Endothelial cell of umbilical vein (primary cell): ENCODE measurements around the gene CIZ1. TPM values are rescaled to one million over a fixed set of nuclear protein-coding genes. Genes with fewer than 3 reads are reported as not detected.

Experiments used
- BruUV-seq: library from RNA; stranded (reverse); fragments of 400-500 nt; replicated peaks from 2 replicates; lab custom pipeline; 2021; lab: Mats Ljungman, UMichigan
- CTCF ChIA-PET: fragments of 300-600, 350-600 bp; sonication (Branson Sonifier 250); formaldehyde crosslinking; loops from one replicate; lab custom pipeline; 2021; ENCODE audit warnings: antibody characterized with exemption, inconsistent platforms; lab: Charles Lee
- POLR2A ChIA-PET: fragments of 300-600, 350-600 bp; sonication (Branson Sonifier 250); formaldehyde crosslinking; loops from one replicate; lab custom pipeline; 2021; ENCODE audit warnings: antibody characterized with exemption, inconsistent platforms; lab: Charles Lee
- DNase-seq: peaks from one replicate; pipeline ENCODE4 v3.0.0-alpha.2; 2011; ENCODE audit warnings: low read depth, low spot score
- FAIRE-seq: peaks from 2 replicates; lab custom pipeline; 2011; peaks lifted over from hg19 to GRCh38; lab: Jason Lieb, UNC
- H2AFZ ChIP-seq: 2 replicates; pipeline ENCODE4 v1.6.0; 2012; ENCODE audit warnings: low read depth, low read length, control low read depth, inconsistent platforms
- H3K27ac ChIP-seq: 2 replicates; pipeline ENCODE4 v1.5.1; 2011; ENCODE audit warnings: low read depth, mild to moderate bottlenecking, control low read depth, low read length, moderate library complexity; ENCODE audit not compliant: insufficient read depth
- H3K27me3 ChIP-seq, 2 experiments: 2 replicates each; pipeline versions ENCODE4 v1.6.0 to v1.6.1; 2011; ENCODE audit warnings: low read length in 2 of 2, mixed read lengths in 1 of 2; ENCODE audit not compliant: control insufficient read depth in 2 of 2, insufficient read depth in 2 of 2
- H3K36me3 ChIP-seq, 2 experiments: 2 replicates in 1 of 2; 3 replicates in 1 of 2; pipeline ENCODE4 v1.5.1; 2011; ENCODE audit warnings: low read length in 2 of 2, mild to moderate bottlenecking in 1 of 2, moderate library complexity in 1 of 2; ENCODE audit not compliant: control insufficient read depth in 2 of 2, insufficient read depth in 2 of 2; ENCODE audit errors: extremely low read depth in 1 of 2
- H3K4me1 ChIP-seq: 3 replicates; pipeline ENCODE4 v1.5.1; 2011; ENCODE audit warnings: mild to moderate bottlenecking, low read length; ENCODE audit not compliant: control insufficient read depth, insufficient read depth; ENCODE audit errors: extremely low read depth
- H3K4me2 ChIP-seq: 2 replicates; pipeline ENCODE4 v1.6.1; 2011; ENCODE audit warnings: low read length, control low read depth, mixed read lengths; ENCODE audit not compliant: insufficient read depth
- H3K4me3 ChIP-seq, 3 experiments: fragments of 200-600 bp in 1 of 3; sonication (generic), shearing (Covaris generic) in 1 of 3; replicated peaks in 1 of 3; 2 replicates each; pipeline ENCODE4 v1.5.1; 2011 to 2016; ENCODE audit warnings: control low read depth in 3 of 3, low read length in 3 of 3, mild to moderate bottlenecking in 2 of 3, inconsistent platforms in 1 of 3, low read depth in 1 of 3, moderate library complexity in 1 of 3; ENCODE audit not compliant: insufficient read depth in 1 of 3
- H3K79me2 ChIP-seq: 2 replicates; pipeline ENCODE4 v1.6.0; 2012; ENCODE audit warnings: low read length, inconsistent platforms; ENCODE audit not compliant: control insufficient read depth, insufficient read depth
- H3K9ac ChIP-seq: replicated peaks from 2 replicates; pipeline ENCODE3; 2011; ENCODE audit warnings: low read length, control low read depth; ENCODE audit not compliant: insufficient read depth; ENCODE audit errors: extremely low read depth
- H3K9me1 ChIP-seq: replicated peaks from 3 replicates; pipeline ENCODE4 v1.6.0; 2011; ENCODE audit warnings: mild to moderate bottlenecking, low read length; ENCODE audit not compliant: control insufficient read depth, insufficient read depth; ENCODE audit errors: extremely low read depth
- H3K9me3 ChIP-seq: replicated peaks from 2 replicates; pipeline ENCODE4 v1.5.1; 2012; ENCODE audit warnings: low read length, inconsistent platforms; ENCODE audit not compliant: control insufficient read depth, insufficient read depth
- H4K20me1 ChIP-seq: replicated peaks from 2 replicates; pipeline ENCODE3; 2011; ENCODE audit warnings: mild to moderate bottlenecking, low read length; ENCODE audit not compliant: control insufficient read depth, insufficient read depth; ENCODE audit errors: extremely low read depth
- CTCF ChIP-seq, 2 donors: IDR thresholded peaks; 1 replicate in 1 of 2; 2 replicates in 1 of 2; pipeline ENCODE4 v1.5.1; 2011; ENCODE audit warnings: low read length in 2 of 2, mild to moderate bottlenecking in 2 of 2, moderate library complexity in 2 of 2, control low read depth in 1 of 2, inconsistent platforms in 1 of 2, low read depth in 1 of 2; ENCODE audit not compliant: insufficient read depth in 1 of 2; ENCODE audit errors: extremely low read depth in 1 of 2
- EZH2 ChIP-seq: IDR thresholded peaks from 2 replicates; pipeline ENCODE4 v1.6.1; 2012; ENCODE audit warnings: borderline replicate concordance, low read depth, mild to moderate bottlenecking, moderate library complexity, low read length, inconsistent platforms; ENCODE audit not compliant: severe bottlenecking
- FOS ChIP-seq: IDR thresholded peaks from 2 replicates; pipeline ENCODE4 v1.6.1; 2011; ENCODE audit warnings: mild to moderate bottlenecking, low read length, moderate library complexity, borderline replicate concordance; ENCODE audit not compliant: insufficient read depth
- GATA2 ChIP-seq: IDR thresholded peaks from 2 replicates; pipeline ENCODE4 v1.7.0; 2011; ENCODE audit warnings: low read depth, mild to moderate bottlenecking, moderate library complexity, mixed read lengths, low read length; ENCODE audit not compliant: insufficient read length, insufficient read depth
- JUN ChIP-seq: IDR thresholded peaks from 2 replicates; pipeline ENCODE4 v1.6.1; 2011; ENCODE audit warnings: borderline replicate concordance, low read depth; ENCODE audit not compliant: insufficient read length, insufficient read depth
- MAX ChIP-seq: IDR thresholded peaks from 2 replicates; pipeline ENCODE4 v1.6.1; 2011; ENCODE audit not compliant: insufficient read depth, insufficient read length
- MYC ChIP-seq: IDR thresholded peaks from one replicate; pipeline ENCODE4 v1.6.1; 2011; ENCODE audit warnings: mild to moderate bottlenecking, low read depth, low read length
- POLR2A ChIP-seq: IDR thresholded peaks from 2 replicates; pipeline ENCODE4 v1.6.1; 2012; ENCODE audit warnings: low read depth, mild to moderate bottlenecking, control low read depth, low read length
- POLR2AphosphoS5 ChIP-seq: IDR thresholded peaks from 2 replicates; pipeline ENCODE4 v1.6.1; 2012; ENCODE audit warnings: low read depth, mild to moderate bottlenecking, control low read depth, low read length, moderate library complexity; ENCODE audit not compliant: insufficient read depth
- dilution Hi-C: fragments of 300-500 bp; cut with MboI; formaldehyde crosslinking; loops from one replicate; pipeline ENCODE4 v1.15.0; 2019; ENCODE audit warnings: low sequenced_read_pairs; ENCODE audit not compliant: extremely low pct_ligation_motif_present
- intact Hi-C: fragments of 100-400 bp; cut with micrococcal nuclease; formaldehyde crosslinking; loops from one replicate; pipeline ENCODE4 v1.10.0; 2022
- polyA plus RNA-seq, 4 experiments: library from polyadenylated mRNA; depleted of rRNA in 3 of 4; stranded (reverse) in 3 of 4; unstranded in 1 of 4; fragments of >200 nt; gene quantifications; 2 replicates each; pipeline versions ENCODE4 v1.2.1 to v1.2.3, GENCODE V29; 2011 to 2012; ENCODE audit warnings: missing spikeins in 1 of 4
- total RNA-seq: library from RNA; stranded (reverse); gene quantifications from 2 replicates; pipeline ENCODE4 v1.2.3, GENCODE V29; 2021

CIZ1 gene
- total and polyA plus RNA-seq, 2 donors (not counting 3 experiments of a cell fraction or from before 2014, with no cell fraction given): 88.3 to 150 TPM

DNA sequence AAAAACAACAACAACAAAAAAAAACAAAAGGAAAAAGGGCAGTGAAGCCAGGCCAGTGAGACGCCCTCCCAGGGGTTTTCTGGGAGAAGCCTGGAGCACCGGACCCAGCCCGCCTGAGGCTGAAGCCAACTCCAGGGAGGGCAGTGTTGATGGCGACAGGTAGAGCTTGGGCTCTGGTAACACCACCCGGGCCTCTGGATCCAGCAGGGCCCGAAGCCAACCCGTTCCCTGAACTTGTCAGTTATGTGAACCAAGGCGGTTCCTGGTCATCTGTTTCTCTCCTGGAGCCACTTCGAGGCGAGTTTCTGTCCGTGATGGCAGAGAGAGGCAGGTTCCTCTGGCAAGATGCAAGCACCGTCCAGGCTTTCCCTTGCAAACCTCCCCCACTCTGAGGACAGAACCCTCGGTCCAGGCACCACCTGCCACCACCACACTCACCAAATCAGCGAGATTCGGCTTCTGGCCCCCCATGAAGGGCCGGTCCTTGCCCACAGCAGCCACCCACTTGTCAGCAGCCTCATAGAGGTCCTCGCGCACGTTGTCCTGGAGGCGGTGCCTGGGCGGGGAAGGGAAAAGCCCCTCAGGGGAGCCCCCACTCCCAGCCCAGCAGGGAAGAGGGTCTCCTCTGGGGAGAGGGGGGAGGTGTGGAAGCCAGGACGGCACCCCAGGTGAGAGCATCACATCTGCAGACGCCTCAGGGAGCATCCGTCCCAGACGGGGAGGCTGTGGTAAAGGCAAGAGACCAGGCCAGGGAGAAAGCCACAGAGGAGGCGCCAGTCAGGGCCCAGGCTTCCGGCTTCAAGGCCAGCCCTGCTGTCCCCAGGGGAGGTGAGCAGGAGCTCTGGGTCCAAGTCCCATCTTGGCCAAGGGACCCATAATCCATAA, 69.2 kb downstream of the CIZ1 start:
- Histone ChIP-seq H3K27me3 (no peaks in the 10 kb centered on the region), H3K9ac (no peak overlapping the region), H3K36me3 (peaks cover 0 to 16% of the 10 kb centered on the region in 2 experiments), H3K27ac (no peak overlapping the region), H3K4me1 (peaks cover 6% of the 10 kb centered on the region), H3K9me3 (no peaks in the 10 kb centered on the region), H3K79me2 (peaks cover 8% of the 10 kb centered on the region), H3K9me1 (no peaks in the 10 kb centered on the region), H3K4me3 (no peak overlapping the region), H3K4me2 (no peak overlapping the region), H4K20me1 (no peaks in the 10 kb centered on the region), H2AFZ (no peak overlapping the region)
- dilution Hi-C loops (no loop called here), intact Hi-C loops (no loop called here)
- POLR2A ChIA-PET: no interaction called here
- DNase-seq: no peak
- CTCF ChIA-PET: interaction anchor here (1.3 kb wide), 1 partner anchor 179 kb away, joined by 3 read pairs; no protein-coding TSS in a partner anchor
- no TSS peak for BruUV-seq
- TF ChIP-seq MAX (no peak), POLR2AphosphoS5 (no peak), POLR2A (no peak), CTCF (IDR thresholded peaks at IDR 0.05; ENCODE audit: extremely low read depth in 1 of 2, insufficient read depth in 1 of 2, low read depth in 1 of 2, low read length in 2 of 2) (no peak), FOS (no peak), JUN (no peak), MYC (no peak), GATA2 (no peak), EZH2 (no peak)
- FAIRE-seq: no peak
